ENCODE results near the gene APOBEC3A. TPM values are rescaled to one million over a fixed set of nuclear protein-coding genes. Genes with fewer than 3 reads are reported as not detected.

Gene APOBEC3A
- total and polyA plus RNA-seq, 2 of the 8 experiments (the other 6 are each of a cell fraction or from before 2014, with no cell fraction given): not detected

- no peak for TF ChIP-seq CTCF (IDR thresholded peaks at IDR 0.05; ENCODE audit: control extremely low read depth in 1 of 3, insufficient read depth in 1 of 3, low read depth in 1 of 3, low read length in 3 of 3)
Observed at GRCh38 chr22:38967451-38968450, 10.3 kb downstream of the APOBEC3A start (continued).
